GM11168 (cell line): ENCODE data around the gene ZSCAN29.

Source experiments
- in situ Hi-C: fragments of 300-500 bp; cut with MboI; formaldehyde crosslinking; loops from one replicate; pipeline ENCODE4 v1.12.0; 2022; ENCODE audit warnings: low sequenced_read_pairs; ENCODE audit not compliant: unreplicated experiment

The ZSCAN29 gene

GRCh38 chr15:43352693-43353382, 18.0 kb downstream of the ZSCAN29 start:
- in situ Hi-C loops: no loop called here

DNA sequence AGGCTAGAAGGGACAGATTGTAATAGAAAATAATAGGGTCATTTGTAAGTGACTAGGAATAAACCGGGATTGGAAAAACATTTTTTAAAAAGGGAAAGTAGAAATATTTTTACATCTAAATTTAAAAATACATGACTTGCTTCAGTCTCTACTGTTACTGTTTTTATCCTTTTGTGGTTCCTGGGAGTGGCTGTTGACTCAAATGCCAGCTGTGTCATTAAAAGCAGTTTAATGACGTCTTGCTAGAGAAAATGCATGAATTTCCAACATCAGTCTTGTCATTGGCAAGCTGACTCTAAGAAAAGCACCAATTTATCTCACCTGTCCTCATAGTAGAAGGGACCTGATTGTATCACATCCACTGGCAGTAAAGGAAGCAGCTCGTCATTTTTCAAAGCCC, 23.7 kb downstream of the ZSCAN29 start:
- in situ Hi-C loops: no loop called here

DNA sequence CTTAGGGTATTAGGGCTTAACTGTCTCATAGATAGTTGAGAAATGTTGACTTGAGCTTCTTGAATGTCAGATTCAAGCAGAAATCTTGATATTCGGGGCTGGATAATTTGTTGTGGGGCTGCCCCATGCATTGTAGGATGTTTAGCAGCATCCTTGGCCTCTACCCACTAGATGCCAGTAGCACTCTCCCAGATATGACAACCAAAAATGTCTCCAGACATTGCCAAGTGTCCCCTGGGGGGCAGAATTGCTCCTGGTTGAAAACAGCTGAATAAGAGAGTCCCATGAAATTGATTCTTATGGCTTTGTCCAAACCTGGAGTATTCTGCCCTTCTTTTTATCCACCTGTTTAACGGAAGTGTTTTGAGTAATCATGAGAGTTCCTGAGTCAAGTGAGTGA, 24.5 kb downstream of the ZSCAN29 start:
- in situ Hi-C loops: no loop called here

GRCh38 chr15:43330780-43331087, 40.1 kb downstream of the ZSCAN29 start:
- in situ Hi-C loops: no loop called here

DNA sequence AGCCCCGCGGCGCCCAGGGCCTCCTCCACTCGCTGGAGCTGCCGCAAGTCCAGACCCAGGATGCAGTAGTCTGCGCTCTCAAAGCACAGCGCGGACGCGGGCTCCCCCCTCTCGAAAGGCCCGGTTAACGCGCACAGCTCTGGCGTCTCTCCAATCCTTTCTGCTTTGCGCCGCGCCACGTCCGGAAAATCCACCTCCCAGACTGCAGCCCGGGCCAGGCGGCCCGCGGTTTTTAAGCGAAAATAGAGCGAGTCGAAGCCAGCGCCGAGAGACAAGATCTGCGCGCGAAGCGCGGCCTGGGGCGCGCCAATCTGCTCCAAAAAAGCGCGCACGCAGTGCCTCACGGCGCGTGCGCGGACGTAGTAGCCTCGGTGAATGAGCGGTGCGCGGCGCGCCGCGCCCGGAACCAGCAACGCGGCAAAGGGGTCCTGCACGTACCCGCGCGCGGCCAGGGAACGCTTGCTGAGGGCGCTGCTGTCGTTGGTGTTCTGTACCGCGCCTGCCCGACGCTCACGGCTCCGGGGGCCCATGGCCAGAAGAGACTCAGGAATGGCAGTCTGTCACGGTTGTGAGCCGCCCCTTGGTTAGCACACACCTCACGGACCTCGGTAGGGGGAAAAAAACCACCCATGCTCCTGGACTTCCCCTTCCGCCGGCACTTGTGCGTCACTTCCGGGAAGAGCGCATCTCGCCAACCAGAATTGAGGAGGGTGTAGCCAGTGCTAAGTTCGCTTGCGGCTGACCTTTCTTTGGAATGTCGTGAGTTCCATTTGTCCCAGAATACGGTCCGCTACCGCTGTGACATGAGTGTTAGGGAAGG, 40.7 kb downstream of the ZSCAN29 start, which contains the start of gene LCMT2:
Gene LCMT2 (minus strand): TSS at position 614 of the 820 bp plus-strand sequence. CDS start 84 bp downstream, at position 530.
- in situ Hi-C loops: no loop called here

DNA sequence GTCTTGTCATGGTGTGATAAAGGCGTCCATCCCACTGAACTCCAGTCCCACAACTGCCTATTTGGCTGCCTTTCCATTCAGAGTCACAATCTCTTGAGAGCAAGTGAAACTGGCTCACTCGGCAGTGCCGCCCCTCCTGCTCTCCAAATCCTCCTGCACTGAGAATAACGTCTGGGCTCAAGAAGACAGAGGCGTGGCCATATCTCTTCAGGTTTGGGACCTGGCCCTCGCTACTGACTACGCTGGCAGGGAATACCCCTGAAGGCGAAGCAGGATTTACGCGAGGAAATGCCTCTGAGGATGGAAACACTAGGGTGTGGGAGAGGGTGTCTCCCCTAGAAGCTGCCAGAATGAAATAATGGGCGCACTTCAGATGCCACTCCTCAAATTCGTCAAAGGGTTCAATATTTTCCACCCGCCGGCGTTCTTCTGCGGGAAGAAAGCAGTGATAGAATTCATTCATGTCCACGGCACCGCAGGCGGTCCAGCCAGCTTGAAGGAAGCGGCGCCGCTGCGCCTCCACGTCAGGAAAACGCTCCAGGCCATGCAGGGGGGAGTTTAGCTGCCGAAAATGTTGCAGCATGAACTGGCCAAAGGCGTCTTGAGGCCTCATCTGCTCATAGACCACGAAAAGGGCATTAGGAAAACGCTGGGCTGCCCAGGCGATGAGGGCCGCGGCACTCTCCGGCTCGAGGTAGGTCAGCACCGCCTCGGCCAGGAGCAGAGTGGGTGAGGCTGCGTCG, 41.5 kb downstream of the ZSCAN29 start:
- in situ Hi-C loops: no loop called here

DNA sequence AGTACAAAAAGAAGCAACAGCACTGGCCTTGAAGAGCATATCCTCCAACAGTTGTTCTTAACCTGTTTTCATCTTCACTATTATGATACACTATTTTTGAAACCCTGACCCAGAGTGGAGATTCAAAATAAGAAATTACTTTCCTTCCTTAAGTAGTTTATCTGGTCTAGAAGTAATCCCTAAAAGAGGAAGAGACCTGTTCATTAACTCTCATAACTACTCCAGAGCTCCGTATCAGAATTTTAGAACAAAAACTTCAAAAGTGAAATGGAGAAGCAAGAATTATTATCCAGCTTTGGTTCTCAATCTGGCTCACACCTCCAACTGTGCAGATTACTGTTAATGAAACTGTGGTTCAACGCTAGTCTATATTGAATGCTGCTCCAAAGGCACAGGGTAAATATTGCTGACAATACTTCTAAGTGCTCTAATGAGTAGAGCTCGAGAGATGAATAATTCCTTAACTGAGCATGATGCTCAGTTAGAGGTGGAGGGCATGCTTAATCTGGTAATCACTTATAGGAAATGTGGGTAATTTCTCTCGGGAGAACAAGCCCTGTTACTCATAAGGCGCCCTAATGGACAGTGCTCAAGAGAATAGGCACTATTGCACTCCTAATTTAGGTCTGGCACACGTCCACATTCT, 45.7 kb downstream of the ZSCAN29 start:
- in situ Hi-C loops: no loop called here

GRCh38 chr15:43318990-43319771, 51.7 kb downstream of the ZSCAN29 start:
- in situ Hi-C loops: no loop called here

DNA sequence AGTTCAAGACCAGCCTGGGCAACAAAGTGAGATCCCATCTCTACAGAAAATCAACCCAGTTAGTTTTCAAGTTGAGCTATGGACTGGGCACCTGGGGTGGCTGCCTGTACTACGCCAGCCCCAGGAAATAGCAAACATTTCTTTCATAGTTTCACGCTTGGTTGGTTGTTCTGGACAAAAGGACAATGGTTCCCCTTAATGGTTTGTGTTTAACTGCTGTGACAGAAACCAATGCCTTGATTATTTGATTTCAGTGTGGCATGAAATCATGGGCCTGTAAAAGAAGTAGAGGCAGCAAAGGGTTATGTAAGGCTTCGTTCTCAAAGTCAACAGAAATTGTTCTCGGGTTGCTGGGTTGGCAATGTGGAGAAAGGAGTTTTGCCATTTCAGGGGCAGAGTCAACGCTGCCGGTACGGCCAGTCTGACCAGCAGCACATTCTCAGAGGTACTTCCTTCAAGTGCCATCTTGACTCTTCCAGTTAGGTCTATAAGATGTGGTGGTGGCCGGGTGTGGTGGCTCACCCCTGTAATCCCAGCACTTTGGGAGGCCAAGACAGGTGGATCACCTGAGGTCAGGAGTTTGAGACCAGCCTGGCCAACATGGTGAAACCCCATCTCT, 53.2 kb downstream of the ZSCAN29 start:
- in situ Hi-C loops: no loop called here

DNA sequence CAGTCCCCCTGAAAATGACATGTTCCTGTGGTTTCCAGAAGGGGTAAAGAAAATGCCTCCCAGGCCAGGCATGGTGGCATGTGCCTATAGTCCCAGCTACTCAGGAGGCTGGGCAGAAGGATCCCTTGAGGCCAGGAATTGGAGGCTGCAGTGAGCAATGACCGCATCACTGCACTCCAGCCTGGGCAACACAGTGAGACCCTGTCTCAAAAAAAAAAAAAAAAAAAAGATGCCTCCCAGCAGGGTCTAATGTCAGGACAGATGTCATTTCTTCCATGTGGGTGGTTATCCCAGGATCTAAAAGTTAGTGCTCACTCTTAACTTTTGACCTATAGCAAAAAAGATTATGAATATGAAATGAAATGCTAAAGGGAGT, 53.9 kb downstream of the ZSCAN29 start:
- in situ Hi-C loops: no loop called here

DNA sequence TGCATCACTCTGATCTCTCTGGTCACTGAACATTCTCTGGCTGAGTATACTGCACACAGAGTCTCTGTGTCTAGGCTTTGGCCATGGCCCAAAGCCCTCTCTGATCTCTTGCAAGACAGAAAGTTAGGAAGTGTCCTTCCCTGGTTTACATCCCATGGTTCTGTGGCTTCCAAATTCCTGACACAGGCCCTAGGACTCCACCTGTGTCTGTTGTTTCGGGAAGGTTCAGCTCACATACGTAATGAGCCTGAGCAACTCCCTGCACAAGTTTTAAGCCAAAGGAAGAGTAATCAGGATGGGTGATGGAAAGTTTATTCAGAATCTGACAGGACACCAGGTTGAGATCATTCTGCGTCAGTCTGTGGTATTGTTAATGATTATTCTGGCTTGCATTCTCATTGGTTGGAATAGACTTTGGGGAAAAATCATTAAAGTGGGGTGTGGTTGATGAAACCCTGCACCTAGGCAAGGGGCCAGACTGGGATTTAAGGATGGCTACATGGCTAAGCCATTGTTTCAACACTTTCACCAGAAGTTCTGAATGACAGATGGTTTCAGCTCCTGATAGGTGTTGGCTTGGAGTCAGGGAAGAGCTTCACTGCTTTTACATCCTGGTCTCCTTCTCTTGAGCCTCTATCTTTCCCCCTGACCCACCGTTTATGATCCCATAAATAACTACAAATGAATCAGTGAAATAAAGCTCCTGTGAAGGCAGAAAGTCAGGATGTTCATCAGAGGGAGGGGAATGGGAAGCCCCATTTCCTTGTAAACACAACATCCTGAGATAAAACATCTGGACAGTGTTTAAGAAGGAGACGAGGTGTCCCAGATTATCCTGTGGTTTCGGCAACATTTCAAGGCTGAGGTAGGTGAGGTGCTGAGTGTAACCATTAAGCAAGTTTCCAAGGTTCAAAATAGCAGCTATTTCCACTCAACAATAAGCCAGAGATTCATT, 54.5 kb downstream of the ZSCAN29 start:
- in situ Hi-C loops: no loop called here

DNA sequence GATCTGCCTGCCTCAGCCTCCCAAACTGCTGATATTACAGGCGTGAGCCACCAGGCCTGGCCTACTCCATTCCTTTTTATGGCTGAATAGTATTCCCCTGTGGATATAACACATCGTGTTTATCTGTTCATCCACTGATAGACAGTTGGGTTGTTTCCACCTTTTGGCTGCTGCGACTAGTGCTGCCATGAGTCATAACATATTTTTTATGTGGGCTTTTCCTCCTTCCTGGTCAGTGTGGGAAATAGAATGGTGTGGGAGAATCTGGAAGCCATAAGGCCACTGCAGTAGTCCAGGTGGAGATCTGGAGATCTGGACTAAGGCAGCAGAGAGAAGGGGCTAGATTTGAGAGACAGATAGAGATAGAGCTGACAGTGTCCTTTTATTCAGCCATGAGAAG, 56.7 kb downstream of the ZSCAN29 start:
- in situ Hi-C loops: no loop called here

- in situ Hi-C loops: no loop called here
These were observed 58.5 kb downstream of the ZSCAN29 start for GRCh38 chr15:43312378-43312777.
